HG02938 (cell line): ENCODE measurements around the gene BMP7.
"Not testable (repeated sequence)": the region's sequence is repeated elsewhere in the genome, so short reads cannot be mapped to it uniquely, and the experiment has no call there.

Experiments
- ATAC-seq: cut with Tn5 transposase; IDR thresholded peaks from one replicate; pipeline ENCODE4 v1.9.1; 2021; ENCODE audit warnings: mild to moderate bottlenecking, moderate library complexity; ENCODE audit not compliant: unreplicated experiment

BMP7 gene

GRCh38 chr20:57288651-57289277 lies 22.3 kb upstream of the BMP7 start:
- no peak for ATAC-seq

DNA sequence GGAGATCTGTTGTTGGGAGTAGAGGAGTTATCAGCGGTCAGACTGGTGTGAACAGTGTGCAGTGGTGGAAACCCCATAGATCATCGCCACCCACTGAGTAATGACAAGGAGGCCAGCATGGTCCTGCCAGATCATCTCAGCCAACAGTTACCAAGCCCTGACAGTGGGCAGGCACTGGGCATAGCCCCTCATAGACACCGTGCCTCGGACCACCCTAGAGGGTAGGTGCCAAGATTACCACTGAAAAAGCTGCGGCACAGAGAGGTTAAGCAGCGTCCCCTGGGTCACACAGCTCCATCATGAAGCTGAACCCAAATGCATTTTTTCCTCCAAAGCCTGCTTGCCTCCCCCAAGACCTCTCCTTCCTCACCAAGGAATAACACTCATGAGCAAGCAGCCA lies 21.5 kb upstream of the BMP7 start:
- no peak for ATAC-seq

- ATAC-seq = no peak
Observed at GRCh38 chr20:57287007-57287880, 20.8 kb upstream of the BMP7 start.

GRCh38 chr20:57283860-57284259 lies 17.4 kb upstream of the BMP7 start:
- ATAC-seq = no peak

GRCh38 chr20:57282670-57283361 lies 16.4 kb upstream of the BMP7 start:
- ATAC-seq = no peak

GRCh38 chr20:57281900-57282299 lies 15.5 kb upstream of the BMP7 start:
- no peak for ATAC-seq

- no peak for ATAC-seq
Observed at GRCh38 chr20:57280221-57280620, 13.8 kb upstream of the BMP7 start.

- ATAC-seq = not testable (repeated sequence)
Observed at GRCh38 chr20:57279548-57279947, 13.1 kb upstream of the BMP7 start.

- no peak for ATAC-seq
Observed at GRCh38 chr20:57278457-57278856, 12.0 kb upstream of the BMP7 start.

- ATAC-seq = no peak
Observed at GRCh38 chr20:57277398-57278105, 11.1 kb upstream of the BMP7 start.

DNA sequence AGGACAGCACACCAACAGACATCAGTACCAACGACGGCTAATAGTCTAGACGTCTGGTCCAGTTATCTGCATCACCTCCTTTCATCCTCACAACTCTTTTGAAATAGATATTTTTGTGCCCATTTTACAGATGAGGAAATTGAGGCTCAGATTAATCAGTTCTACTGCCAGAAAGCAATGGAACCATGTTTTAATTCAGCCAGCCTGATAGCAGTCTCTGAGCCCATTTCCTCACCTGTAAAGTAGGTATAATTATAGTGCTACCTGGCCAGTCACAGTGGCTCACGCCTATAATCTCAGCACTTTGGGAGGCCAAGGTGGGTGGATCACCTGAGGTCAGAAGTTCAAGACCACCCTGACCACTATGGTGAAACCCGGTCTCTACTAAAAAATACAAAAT lies 9.8 kb upstream of the BMP7 start:
- no peak for ATAC-seq

GRCh38 chr20:57275813-57276212 lies 9.4 kb upstream of the BMP7 start:
- no peak for ATAC-seq

DNA sequence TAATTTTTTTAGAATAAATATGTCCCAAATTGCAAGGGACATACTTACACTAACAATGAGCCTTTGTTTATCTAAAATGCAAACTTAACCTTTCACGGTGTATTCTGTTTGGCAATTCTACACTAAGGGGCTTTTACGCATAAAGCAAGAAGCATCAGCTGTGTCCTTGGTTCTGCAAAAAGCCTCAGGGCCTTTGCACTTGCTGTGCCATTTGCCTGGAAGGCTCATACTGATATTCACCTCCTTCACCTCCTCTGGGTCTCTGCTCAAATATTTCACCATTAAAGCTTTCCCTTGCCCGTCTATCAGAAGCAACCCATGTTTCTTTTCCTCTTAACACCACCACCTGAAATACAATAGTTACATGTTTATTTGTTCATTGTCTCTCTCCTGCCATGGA lies 8.9 kb upstream of the BMP7 start:
- ATAC-seq = no peak

GRCh38 chr20:57274846-57275245 lies 8.4 kb upstream of the BMP7 start:
- ATAC-seq = no peak

DNA sequence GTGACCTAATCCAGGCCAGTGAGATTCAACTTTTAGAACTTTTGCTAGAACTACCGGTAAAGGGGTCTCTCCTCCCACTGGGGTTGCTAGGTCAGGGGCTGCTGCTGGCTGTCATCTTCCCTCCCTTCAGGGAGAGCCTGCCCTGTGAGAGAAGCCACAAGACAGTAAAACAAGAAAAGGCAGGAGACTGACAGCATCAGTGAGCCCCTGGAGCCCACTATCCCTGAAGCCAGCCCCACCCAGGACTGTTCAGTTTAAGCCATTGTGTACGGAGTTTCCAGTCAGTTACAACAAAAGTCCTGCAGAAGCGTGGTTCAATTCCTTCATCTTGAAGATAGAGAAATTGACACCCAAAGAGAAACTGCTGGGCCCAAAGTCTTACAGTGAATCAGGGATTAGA lies 7.9 kb upstream of the BMP7 start:
- ATAC-seq = no peak

DNA sequence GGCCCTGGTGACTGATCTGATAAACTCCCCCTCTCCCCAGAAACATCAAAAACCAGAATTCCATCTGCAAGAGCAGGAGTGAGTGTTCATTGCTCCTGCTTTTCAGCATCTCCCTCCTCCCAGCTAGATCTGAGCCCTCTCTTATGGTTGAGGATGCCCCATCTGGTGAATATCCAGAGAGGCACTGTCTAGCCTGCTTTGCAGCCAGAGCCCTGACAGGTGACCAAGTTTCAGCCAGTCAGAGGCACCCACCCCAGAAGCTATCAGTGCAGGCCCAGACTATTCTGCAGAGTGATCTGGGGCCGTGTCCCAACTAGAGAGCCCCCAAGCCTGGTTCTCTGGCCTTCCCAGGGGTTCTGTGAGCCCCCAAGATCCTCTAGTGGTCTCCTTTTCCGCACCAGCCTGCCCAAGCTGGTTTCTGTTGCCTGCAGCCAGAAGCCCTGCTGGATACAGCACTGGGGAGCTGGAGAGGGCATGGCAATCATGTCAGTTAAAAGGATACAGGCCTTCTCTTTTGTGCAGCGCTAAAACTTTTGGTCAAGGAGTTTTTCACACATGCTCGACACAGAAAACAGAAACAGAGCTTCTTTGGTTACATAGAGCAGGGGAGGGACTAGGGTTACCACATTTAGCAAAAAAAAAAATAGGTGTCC lies 6.6 kb upstream of the BMP7 start:
- no peak for ATAC-seq

DNA sequence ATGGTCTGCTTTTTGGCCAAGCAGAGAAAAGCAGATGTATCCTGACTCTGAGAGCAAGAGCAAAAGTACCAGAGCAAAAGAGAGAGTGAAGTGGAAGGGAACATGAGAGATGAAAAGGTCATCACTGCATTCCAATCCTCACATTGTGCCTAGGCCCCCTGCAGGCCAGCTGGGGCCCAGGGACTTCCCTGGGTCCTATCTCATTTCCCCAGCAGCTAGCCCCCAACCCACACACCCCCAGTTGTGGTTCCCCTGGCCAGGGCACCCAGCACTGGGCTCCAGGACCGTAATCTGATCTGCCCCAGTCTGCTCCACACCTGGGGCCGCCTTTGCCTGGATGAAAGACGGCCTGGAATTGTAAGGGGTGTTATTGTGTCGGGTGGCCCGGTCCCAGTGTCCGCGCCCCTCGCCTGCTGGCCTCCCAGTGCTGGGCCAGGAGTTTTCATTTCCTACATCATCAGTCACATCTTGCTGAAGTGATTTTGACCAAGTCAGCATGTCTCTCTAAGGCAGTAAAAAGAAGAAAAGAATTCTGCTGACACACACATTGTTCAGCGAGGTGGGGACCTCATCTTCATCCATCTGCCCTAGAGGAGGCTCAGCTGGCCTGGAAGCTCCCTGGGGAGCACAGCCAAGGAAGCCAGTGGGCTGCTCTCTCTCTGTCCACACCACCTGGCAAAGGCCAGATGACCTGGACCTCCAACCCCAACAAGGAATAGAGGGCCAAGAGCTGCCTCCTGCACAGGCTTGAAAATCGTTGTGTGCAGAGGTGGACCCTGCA lies 4.0 kb upstream of the BMP7 start:
- no peak for ATAC-seq

DNA sequence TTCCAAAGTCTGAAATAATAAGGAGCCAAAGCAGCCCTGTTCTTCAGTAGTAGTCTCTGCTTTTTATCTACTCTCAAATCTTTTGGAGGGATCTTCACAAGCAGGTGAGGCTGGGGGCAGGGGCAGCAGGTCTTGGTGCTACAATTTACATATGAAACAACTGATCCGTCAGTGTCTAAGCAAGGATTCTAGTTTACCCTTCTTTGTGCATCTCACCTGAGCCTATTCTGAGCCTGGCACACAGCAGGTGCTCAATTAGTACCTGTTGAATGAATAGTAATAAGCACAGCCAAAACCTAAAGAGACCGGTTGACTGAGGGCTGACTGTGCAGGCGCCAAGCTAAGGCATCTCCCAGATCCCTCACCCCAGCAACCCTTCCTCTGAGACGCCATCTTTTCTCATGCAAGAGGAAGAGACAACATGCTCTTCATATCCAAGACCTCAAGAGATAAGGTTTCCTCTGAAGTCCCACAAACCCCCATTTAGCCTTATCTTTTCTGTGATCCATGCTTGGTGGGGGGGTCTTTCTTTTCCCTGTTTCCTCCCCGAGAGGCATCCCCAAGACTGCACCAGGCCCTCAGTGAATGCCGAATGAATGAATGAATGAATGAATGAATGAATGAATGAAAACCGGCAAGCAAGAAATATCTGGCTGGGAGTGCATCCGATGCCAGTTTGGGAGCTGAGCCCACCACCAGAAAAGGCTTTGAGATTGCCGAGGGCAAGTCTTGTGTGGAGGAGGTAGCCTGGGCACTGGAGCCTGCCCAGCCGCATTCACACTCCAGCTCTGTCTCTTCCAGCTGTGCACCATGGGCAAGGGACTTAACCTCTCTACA lies 2.9 kb upstream of the BMP7 start:
- ATAC-seq = no peak

GRCh38 chr20:57268399-57269076 lies 2.1 kb upstream of the BMP7 start:
- ATAC-seq = no peak
